ENCODE data around the gene TPBG.
"Not testable (repeated sequence)": the region's sequence is repeated elsewhere in the genome, so short reads cannot be mapped to it uniquely, and the experiment has no call there.

Gene TPBG

DNA sequence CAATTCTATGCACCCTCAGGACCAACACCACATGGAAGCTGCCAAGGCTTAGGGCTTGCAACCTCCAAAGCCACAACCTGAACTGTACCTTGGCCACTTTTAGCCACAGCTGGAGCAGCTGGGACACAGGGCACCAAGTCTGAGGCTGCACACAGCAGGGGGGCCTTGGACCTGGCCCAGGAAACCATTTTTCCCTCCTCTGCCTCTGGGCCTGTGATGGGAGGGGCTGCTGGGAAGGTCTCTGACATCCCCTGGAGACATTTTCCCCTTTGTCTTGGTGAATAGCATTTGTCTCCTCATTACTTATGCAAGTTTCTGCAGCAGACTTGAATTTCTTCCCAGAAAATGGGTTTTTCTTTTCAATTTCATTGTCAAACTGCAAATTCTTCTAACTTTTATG lies 13.0 kb downstream of the TPBG start:
- DNase-seq, result no peak

DNA sequence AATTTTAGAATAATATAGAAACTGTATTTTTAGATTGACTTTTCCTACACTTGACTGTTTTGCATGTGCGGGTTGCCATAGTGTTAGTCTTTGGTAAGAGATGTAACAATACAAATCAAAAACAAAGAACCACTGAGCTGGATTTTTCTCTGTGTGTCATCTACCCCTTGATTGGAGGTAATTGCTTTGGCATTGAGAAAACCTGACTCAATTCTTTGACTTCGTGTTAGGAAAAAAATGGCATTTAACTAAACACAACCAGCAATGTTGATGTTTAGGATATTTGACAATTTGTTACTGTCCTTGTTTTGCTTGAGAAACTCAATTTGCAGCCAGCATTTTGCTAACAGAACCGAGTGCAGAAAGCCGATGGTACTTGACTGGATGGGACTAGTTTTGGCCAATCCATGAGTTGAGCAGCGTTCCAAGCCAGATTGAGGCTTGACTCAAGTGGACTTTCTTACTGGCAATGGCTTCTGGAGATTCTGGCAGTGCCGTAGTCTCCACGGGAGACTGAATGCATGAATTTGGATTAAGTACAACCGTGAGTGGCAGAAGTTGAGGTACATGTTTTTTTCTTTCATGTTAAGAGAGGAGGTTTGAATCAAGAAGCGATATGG lies 17.1 kb downstream of the TPBG start:
- DNase-seq, result no peak

DNA sequence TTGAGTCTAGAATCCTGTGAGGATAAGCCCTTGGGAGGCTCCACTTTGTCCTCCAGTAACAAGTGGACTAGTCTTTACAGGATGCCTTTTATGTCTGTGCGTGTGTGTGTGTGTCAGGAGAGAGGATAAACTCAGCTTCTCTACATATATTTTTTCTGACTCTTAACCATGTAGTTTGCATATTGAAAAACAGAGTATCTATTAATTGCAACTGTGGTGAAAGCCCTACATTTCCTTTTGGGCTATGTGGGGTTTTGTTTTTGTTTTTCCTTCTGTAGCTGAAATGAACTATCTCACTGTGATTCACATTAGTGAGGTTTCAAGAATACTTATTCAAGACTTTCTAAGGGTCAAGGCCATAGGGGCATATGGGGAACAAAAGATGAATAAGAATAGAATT lies 17.7 kb downstream of the TPBG start:
- DNase-seq, result no peak

GRCh38 chr6:82385102-82385501 lies 21.5 kb downstream of the TPBG start:
- DNase-seq, result no peak

GRCh38 chr6:82385546-82385945 lies 21.9 kb downstream of the TPBG start:
- DNase-seq, result no peak

- peak; percentile 90 for DNase-seq
Measured at GRCh38 chr6:82385961-82386360, 22.3 kb downstream of the TPBG start.

DNA sequence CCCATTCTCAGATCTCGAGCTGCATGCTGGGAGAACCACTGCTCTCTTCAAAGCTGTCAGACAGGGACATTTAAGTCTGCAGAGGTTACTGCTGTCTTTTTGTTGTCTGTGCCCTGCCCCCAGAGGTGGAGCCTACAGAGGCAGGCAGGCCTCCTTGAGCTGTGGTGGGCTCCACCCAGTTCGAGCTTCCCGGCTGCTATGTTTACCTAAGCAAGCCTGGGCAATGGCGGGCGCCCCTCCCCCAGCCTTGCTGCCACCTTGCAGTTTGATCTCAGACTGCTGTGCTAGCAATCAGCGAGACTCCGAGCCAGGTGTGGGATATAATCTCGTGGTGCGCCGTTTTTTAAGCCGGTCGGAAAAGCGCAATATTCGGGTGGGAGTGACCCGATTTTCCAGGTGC lies 31.2 kb downstream of the TPBG start:
- DNase-seq, result not testable (repeated sequence)

DNA sequence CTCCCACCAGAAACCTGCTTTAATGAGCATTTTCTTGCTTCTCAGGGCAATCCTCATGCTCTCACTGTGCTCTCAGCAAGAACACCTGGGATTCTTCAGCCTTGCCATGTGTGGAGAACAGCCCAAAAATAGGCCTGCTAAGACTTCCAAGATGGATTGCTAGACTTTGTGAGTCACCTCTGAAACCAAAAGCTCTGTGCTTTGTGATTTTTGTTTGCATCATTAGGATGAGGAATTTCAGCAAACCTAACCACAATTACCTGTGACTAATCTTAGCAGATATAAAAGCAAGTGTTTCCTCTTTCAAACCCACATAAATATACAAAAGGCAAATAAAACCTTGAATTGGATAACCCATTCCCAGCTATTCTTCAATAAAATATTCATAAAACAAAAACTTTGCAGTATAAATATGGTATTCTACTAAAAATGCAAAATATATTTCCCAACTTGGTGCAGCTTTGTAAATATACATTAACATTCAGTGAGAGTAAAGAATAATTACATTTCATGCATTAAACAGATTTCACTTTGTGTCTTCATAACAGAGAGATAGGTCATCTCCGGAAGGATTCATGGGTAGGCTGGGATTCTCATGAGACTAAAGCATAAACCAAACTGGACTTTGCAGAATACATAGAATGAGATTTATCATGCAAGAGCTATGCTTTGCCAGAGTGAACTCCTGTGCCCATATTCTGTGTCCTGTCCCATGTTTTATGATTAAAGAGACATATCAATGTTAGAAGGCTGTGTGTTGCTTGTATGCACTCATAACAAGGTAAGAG lies 33.5 kb downstream of the TPBG start:
- DNase-seq, result no peak

DNA sequence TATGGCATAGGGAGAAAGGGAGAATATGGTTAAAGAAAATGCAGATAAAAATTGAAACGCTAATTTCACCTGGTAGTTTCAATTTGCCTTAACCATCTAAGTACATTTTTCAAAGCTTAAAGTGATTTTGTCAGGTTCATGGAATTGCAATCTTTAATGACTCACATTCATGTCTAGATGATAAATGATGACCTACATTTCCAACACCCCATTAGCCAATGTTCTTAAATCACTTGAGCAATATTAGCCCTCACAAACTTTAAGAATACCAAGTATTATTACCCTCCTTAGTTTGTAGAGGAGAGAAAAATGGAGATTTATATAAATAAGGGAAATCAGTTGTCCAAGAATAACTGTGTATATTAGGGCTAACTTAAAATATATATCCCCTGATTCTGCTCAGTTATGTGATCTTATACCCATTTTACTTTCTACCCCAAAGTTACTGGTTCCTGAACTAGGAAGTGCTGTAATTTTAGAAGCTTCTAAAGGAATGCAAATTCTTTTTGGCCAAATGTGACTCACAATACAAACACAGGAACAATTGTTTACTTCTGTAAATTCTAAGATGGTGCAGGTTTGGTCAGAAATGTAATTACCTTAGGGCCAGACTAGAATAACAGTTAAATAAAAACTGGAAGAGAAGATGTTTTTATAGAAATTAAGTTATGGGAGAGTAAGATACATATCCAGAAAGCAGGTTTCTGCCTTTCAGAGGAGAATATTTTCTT lies 34.5 kb downstream of the TPBG start:
- no peak for DNase-seq

- DNase-seq, result no peak
Measured at GRCh38 chr6:82408952-82409431, 45.4 kb downstream of the TPBG start.

DNA sequence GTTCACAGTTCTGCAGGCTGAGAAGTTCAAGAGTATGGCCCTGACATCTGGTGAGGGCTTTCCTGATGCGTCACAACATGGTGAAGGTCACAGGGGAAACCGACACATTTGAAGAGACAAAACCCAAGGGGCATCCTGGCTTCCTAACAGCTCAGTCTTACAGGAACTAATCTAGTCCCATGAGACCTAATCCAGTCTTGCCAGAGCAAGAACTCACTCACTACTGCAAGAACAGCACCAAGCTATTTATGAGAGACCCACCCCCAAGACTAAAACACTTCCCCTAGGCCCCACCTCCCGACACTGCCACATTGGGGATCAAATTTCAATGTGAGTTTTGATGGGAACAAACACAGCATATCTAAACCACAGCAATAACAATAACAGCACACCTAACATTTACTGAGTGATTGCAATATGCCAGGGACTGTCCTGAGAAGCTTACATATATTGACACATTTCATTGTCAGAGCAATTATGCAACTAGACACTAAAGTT lies 46.6 kb downstream of the TPBG start:
- DNase-seq, result no peak

GRCh38 chr6:82413868-82414267 lies 50.3 kb downstream of the TPBG start:
- DNase-seq, result no peak

- DNase-seq, result no peak
Measured at GRCh38 chr6:82415820-82416219, 52.2 kb downstream of the TPBG start.

- no peak for DNase-seq
Measured at GRCh38 chr6:82416346-82416745, 52.7 kb downstream of the TPBG start.
